SK-N-MC (cell line): ENCODE measurements around the gene OSTF1.

ENCODE experiments used
- EZH2 ChIP-seq: fragments of 200-600 bp; sonication (generic); IDR thresholded peaks from one replicate; pipeline ENCODE4 v1.6.1; 2017; ENCODE audit warnings: antibody characterized with exemption
- FOXP2 ChIP-seq: optimal IDR thresholded peaks from 2 replicates; pipeline ENCODE3; 2011; ENCODE audit warnings: mild to moderate bottlenecking, moderate library complexity; ENCODE audit not compliant: insufficient read depth; ENCODE audit errors: extremely low read length, control extremely low read depth
- POLR2AphosphoS5 ChIP-seq: IDR thresholded peaks from 2 replicates; pipeline ENCODE4 v1.6.1; 2012; ENCODE audit warnings: mild to moderate bottlenecking, low read depth, low read length, borderline replicate concordance

DNA sequence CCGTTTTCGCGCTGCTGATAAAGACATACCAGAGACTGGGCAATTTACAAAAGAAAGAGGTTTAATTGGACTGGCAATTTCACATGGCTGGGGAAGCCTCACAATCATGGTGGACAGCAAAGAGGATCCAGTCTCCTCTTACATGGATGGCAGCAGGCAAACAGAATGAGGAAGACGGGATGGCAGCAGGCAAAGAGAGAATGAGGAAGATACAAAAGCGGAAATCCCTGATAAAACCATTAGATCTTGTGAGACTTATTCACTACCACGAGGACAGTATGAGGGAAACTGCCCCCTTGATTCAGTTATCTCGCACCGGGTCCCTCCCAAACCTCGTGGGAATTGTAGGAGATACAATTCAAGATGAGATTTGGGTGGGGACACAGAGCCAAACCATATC is 95.0 kb downstream of the OSTF1 start:
- TF ChIP-seq POLR2AphosphoS5 (no peak), EZH2 (no peak), FOXP2 (no peak)
